ENCODE results near the gene CFAP47. TPM values are rescaled to one million over a fixed set of nuclear protein-coding genes. Genes with fewer than 3 reads are reported as not detected.

CFAP47 gene
- total and polyA plus RNA-seq, 9 of the 15 experiments (the other 6 are each of a cell fraction or from before 2014, with no cell fraction given) = 0.06 to 0.29 (median 0.13) TPM

GRCh38 chrX:36422368-36422767, 502.8 kb downstream of the CFAP47 start:
- ChIA-PET CTCF (ENCODE audit: low intra/inter-chr PET ratio) (no interaction called here), POLR2A (no interaction called here)
- H3K4me2 ChIP-seq (ENCODE audit: insufficient read depth, low read length) = no peak overlapping the region
- in situ Hi-C loops (cut with MboI) = no loop called here
- H3K9me1 ChIP-seq (ENCODE audit: control insufficient read depth, insufficient read depth, low read length) = no peaks in the 10 kb centered on the region
- no peak overlapping the region for H3K9ac ChIP-seq (ENCODE audit: insufficient read depth in 1 of 2, low read depth in 2 of 2, low read length in 2 of 2)
- H3K4me1 ChIP-seq (replicated peaks in 1 of 2; ENCODE audit: control insufficient read depth in 2 of 2, insufficient read depth in 2 of 2, low read length in 2 of 2) = no peaks in the 10 kb centered on the region
- no peaks in the 10 kb centered on the region for H3K9me3 ChIP-seq (replicated peaks; ENCODE audit: control insufficient read depth, insufficient read depth, low read depth, low read length)
- H3K27me3 ChIP-seq (ENCODE audit: control insufficient read depth in 2 of 2, insufficient read depth in 2 of 2, low read length in 2 of 2) = no peaks in the 10 kb centered on the region
- BruUV-seq (replicated peaks) = no TSS peak
- H2AFZ ChIP-seq (ENCODE audit: low read depth, low read length) = no peak overlapping the region
- no peaks in the 10 kb centered on the region for H3K79me2 ChIP-seq (ENCODE audit: control insufficient read depth, insufficient read depth, low read length)
- intact Hi-C loops (cut with micrococcal nuclease) = no loop called here
- 13% methylated on average over 1 of the region's 1 CpG for WGBS (ENCODE audit: insufficient coverage, low coverage, missing lambda C conversion rate)
- no peak for FAIRE-seq
- no peak for ATAC-seq
- H3K27ac ChIP-seq (ENCODE audit: extremely low read depth, low read depth, low read length) = no peak overlapping the region
- H3K4me3 ChIP-seq = no peak overlapping the region
- no peaks in the 10 kb centered on the region for H4K20me1 ChIP-seq (replicated peaks; ENCODE audit: control insufficient read depth, insufficient read depth, low read length)
- no peak for DNase-seq (ENCODE audit: extremely low read depth in 1 of 4, low spot score in 3 of 4)
- H3K36me3 ChIP-seq (ENCODE audit: control insufficient read depth, insufficient read depth, low read length) = no peaks in the 10 kb centered on the region
- TF ChIP-seq MGA (IDR thresholded peaks at IDR 0.05) (no peak), ZNF444 (CRISPR knock-in tag; IDR thresholded peaks at IDR 0.05) (no peak), NR2C1 (IDR thresholded peaks at IDR 0.05) (no peak), NR2C1 (tag; IDR thresholded peaks at IDR 0.05) (no peak), FOXK1 (CRISPR knock-in tag; IDR thresholded peaks at IDR 0.05; ENCODE audit: borderline replicate concordance) (no peak), NFE2 (IDR thresholded peaks at IDR 0.05; ENCODE audit: low read depth) (no peak)

Data from K562 (cell line).